ENCODE measurements around the gene DDX51.
"Not testable (repeated sequence)": the region's sequence is repeated elsewhere in the genome, so short reads cannot be mapped to it uniquely, and the experiment has no call there.

The DDX51 gene

DNA sequence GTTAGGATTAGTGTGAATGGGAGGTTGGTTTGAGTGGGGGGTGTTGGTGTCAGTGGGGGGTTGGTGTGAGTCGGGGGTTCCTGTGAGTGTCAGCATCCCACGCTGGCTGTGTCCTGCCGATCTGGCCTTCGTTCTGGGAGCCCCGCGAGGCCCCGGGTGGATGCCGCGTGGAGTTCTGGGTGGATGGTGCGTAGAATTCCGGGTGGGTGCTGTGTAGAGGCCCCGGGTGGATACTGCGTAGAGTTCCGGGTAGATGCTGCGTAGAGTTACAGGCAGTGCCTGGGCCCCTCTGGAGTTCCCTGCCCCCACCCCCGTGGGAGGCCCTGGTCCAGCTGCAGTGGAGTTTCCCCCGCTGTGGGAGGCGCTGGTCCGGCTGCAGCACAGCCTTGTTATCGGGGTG, 8.8 kb upstream of the DDX51 start:
- no peak for DNase-seq

GRCh38 chr12:132152411-132152821, 8.3 kb upstream of the DDX51 start:
- no peak for DNase-seq

DNA sequence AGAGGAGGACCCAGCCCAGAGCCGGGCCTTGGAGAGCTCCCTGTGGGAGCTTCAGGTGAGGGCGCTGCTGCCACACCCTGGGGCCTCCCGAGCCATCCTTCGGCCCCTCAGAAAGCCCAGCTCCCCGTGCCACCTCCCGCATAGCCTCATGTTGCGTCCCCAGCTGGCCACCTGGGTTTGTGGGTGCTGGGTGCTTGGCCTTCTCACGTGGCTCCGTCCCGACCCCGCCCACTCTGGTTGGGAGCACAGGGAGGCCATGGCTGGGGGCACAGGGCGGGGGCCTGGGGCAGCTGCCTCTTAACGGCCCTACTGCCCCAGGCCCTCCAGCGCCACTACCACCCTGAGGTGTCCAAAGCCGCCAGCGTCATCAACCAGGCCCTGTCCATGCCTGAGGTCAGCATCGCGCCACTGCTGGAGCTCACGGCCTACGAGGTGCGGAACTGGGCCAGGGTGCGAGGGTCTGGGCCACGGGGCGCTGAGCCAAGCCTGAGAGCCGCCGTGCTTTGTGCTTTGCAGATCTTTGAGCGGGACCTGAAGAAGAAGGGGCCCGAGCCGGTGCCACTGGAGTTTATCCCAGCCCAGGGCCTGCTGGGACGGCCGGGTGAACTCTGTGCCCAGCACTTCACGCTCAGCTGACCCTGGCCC, 7.8 kb upstream of the DDX51 start:
- no peak for DNase-seq

GRCh38 chr12:132151145-132151765, 7.1 kb upstream of the DDX51 start:
- DNase-seq = no peak

- no peak for DNase-seq
Observed at GRCh38 chr12:132150780-132151144, 6.6 kb upstream of the DDX51 start.

DNA sequence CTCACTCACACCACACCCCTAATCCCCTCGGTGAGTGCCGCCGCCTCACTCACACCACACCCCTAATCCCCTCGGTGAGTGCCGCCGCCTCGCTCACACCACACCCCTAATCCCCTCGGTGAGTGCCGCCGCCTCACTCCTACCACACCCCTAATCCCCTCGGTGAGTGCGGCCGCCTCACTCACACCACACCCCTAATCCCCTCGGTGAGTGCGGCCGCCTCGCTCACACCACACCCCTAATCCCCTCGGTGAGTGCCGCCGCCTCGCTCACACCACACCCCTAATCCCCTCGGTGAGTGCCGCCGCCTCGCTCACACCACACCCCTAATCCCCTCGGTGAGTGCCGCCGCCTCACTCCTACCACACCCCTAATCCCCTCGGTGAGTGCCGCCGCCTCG, 5.4 kb upstream of the DDX51 start:
- not testable (repeated sequence) for DNase-seq

- no peak for DNase-seq
Observed at GRCh38 chr12:132148368-132149045, 4.4 kb upstream of the DDX51 start.

- no peak for DNase-seq
Observed at GRCh38 chr12:132147423-132148367, 3.6 kb upstream of the DDX51 start.

DNA sequence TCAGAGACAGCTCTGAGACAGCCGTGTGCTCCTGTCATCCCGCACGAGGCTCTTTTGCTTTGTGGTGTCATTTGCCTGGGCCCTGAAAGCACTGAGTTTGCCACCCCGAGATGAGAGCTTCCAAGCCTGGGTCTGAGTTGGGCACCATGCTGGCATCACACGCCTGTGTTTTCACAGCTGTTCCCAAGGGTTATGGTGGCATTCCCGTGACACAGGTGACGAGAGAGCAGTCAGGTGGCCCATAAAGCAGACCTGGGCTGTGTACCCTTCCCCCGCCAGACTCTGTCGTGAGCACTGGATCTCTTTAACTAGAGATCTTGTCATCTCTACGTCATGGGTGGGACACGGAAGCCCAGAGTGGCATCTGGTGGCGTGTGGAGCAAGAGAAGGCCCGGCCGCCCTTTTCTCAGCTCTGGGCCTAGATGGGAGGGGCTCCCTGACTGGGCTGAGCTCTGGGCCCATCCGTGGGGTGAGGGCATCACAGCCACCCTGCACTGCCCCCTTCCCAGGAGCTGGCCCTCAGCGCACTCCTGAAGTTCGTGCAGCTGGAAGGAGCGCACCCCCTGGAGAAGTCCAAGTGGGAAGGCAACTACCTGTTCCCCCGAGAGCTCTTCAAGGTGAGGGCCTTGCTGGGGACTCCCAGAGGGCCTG, 2.8 kb upstream of the DDX51 start:
- DNase-seq = no peak

DNA sequence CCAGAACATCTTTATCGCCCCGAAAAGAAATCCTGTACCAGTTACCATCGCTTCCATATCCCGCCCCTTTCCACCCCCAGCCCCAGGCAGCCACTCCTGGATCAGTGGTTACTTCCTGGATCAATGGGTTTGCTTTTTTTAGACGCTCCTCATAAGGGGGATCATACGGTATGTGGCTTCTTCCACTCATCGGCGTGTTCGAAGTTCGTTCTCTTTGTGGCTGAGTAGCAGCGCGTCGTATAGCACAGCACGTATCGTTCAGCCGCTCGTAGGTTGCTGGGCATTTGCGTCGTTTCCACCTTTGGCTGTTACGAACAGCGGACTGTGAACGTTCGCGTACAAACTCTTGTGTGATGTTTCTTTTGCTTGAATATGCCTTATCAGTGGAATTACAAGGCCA, 2.0 kb upstream of the DDX51 start:
- DNase-seq = no peak

DNA sequence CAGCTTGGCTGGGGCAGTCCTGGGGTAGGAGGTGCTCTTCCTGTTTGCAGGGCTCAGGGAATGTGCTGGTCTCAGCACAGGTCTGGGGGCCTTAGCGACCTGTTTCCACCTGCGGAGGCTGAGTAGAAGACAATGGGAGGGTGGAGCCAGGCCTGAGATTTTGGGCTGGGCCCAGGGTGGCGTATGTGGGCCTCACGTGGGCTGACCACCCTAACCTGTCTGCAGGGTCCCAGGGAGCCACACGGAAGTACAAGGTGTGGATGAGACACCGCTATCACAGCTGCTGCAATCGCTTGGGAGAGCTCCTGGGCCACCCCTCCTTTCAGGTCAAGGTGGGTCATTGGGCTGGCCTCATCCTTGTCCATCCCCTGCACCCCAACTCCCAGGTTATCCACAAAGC, 1.2 kb upstream of the DDX51 start:
- no peak for DNase-seq

DNA sequence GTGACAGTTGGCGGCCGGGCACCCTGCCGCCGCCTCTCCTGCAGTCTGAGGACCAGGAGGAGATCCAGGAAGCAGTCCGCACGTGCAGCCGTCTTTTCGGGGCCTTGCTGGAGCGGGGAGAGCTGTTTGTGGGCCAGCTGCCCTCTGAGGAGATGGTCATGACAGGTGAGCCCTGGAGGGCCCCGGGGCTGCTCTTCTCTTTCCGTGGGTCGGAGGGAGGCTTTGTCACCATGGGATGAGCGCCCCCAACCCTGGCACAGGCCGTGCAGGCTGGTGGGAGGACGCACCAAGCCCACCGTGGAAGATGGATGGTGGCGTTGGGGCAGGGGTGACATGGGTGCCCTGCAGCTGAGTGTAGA, 670 bp upstream of the DDX51 start:
- DNase-seq = no peak

GRCh38 chr12:132143336-132144071, 615 bp downstream of the DDX51 start:
- no peak for DNase-seq

DNA sequence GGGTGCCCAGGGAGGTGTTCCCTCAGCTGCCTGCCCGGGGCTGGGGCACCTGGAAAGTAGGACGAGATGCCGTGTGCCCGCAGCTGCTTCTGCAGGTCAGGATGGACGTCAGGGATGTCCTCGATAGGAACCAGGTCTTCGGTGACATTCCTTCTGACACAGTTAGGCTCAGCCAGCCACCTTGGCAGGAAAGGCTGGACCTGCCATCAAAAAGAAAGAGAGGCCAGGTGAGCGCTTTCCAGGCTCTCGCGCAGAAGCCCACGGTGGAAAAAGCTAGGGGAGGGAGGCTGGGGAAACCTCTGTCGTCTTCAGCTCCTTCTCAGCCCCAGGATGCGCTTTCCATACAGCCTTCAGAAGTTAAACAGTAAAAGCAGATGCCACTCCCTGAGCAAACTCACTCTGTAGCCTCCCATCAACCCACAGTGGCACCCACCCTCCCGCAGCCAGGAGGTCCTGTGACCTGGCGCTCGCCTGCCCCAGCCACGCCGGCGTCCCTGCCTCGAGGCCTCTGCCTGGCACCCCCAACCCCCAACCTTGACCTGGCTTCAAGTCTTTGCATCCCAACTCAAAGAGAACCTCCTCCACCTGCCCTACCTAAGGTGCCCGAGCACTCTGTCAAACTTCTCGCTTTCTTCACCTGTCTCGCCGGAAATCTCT, 1.3 kb downstream of the DDX51 start:
- DNase-seq = no peak

GRCh38 chr12:132141976-132142678, 2.0 kb downstream of the DDX51 start:
- no peak for DNase-seq

GRCh38 chr12:132140918-132141841, 2.9 kb downstream of the DDX51 start:
- DNase-seq = no peak

DNA sequence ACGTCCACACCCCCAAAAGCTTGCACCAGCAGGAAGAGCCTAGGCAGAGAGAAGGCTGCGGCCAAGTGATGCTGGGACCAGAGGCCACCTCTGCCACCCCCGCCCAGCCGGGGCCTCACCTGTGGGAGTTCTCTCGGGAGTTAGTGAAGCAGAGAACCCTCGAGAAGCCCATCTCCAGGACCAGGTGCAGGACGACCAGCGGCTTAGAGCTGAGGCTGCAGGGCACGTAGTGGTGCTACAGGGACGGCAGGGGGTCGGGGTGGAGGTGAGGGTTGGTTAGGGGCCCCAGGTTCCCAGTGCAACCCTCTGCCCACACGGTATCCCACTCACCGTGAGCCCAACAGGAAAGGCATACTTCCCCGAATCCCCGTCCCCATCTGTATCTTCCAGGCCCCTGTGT, 3.6 kb downstream of the DDX51 start:
- DNase-seq = no peak

GRCh38 chr12:132139912-132140311, 4.2 kb downstream of the DDX51 start:
- no peak for DNase-seq

- DNase-seq = no peak
Observed at GRCh38 chr12:132138941-132139871, 4.9 kb downstream of the DDX51 start.
